Cardiac fibroblast (primary cell): ENCODE results near the gene HIF3A.
A peak's percentile ranks its signal among the peaks of the same experiment; 100 is the strongest.

Source experiments
- DNase-seq, 2 donors: peaks; one replicate each; pipeline versions ENCODE4 v3.0.0 to v3.0.0-alpha.2; 2010; ENCODE audit warnings: low read depth in 2 of 2
- H3K4me3 ChIP-seq, 2 donors: replicated peaks in 1 of 2; 1 replicate in 1 of 2; 2 replicates in 1 of 2; pipeline ENCODE4 v1.5.1; 2011; ENCODE audit warnings: low read depth in 2 of 2, low read length in 2 of 2, mild to moderate bottlenecking in 2 of 2, moderate library complexity in 1 of 2
- CTCF ChIP-seq: IDR thresholded peaks from one replicate; pipeline ENCODE4 v1.5.1; 2011; ENCODE audit warnings: low read depth, mild to moderate bottlenecking, low read length, inconsistent platforms

Gene HIF3A

GRCh38 chr19:46376241-46377153 is 79.7 kb downstream of the HIF3A start:
- DNase-seq: no peak
- TF ChIP-seq CTCF: no peak
- no peak overlapping the region for H3K4me3 ChIP-seq

GRCh38 chr19:46378268-46378667 is 81.4 kb downstream of the HIF3A start:
- TF ChIP-seq CTCF: no peak
- DNase-seq: peak; percentile 71 to 78
- no peak overlapping the region for H3K4me3 ChIP-seq

GRCh38 chr19:46380690-46381089 is 83.8 kb downstream of the HIF3A start:
- TF ChIP-seq CTCF: no peak
- H3K4me3 ChIP-seq: no peak overlapping the region
- DNase-seq: no peak

- H3K4me3 ChIP-seq: no peak overlapping the region
- no peak for DNase-seq
- no peak for TF ChIP-seq CTCF
Measured at GRCh38 chr19:46381346-46381745, 84.5 kb downstream of the HIF3A start.

- DNase-seq: no peak
- no peak overlapping the region for H3K4me3 ChIP-seq
- TF ChIP-seq CTCF: no peak
Measured at GRCh38 chr19:46381756-46382345, 85.0 kb downstream of the HIF3A start.

GRCh38 chr19:46383171-46383815 is 86.5 kb downstream of the HIF3A start:
- no peak overlapping the region for H3K4me3 ChIP-seq
- no peak for TF ChIP-seq CTCF
- no peak for DNase-seq
